ENCODE data around the gene SLC2A10. TPM values are rescaled to one million over a fixed set of nuclear protein-coding genes. Genes with fewer than 3 reads are reported as not detected.

Gene SLC2A10
- total RNA-seq, 2 experiments from 2014 or later: not detected

- intact Hi-C loops (cut with DNase I, micrococcal nuclease): no loop called here
- H3K4me3 Mint-ChIP-seq: no peak overlapping the region
- POLR2A ChIA-PET: no interaction called here
- no peaks in the 10 kb centered on the region for H3K9me3 Mint-ChIP-seq (ENCODE audit: low read depth)
- H3K27ac Mint-ChIP-seq: peak overlapping the region; percentile 21
- no peak for DNase-seq
- no peaks in the 10 kb centered on the region for H3K27me3 Mint-ChIP-seq
- no peak for ATAC-seq
- peaks cover 48% of the 10 kb centered on the region for H3K4me1 Mint-ChIP-seq
- CTCF ChIA-PET: interaction anchor here (0.6 to 4.5 kb wide), 8 partner anchors 11 to 1716 kb away, joined by 3 to 13 read pairs (median 3); no protein-coding TSS in a partner anchor
- H3K36me3 Mint-ChIP-seq (ENCODE audit: low read depth): peaks cover 26% of the 10 kb centered on the region
These were observed 26.3 kb upstream of the SLC2A10 start for GRCh38 chr20:46683011-46683667.

- CTCF ChIA-PET: interaction anchor here (1.1 to 4.5 kb wide), 2 partner anchors 15 to 35 kb away, joined by 3 to 13 read pairs; no protein-coding TSS in a partner anchor
- no peaks in the 10 kb centered on the region for H3K27me3 Mint-ChIP-seq
- no peaks in the 10 kb centered on the region for H3K9me3 Mint-ChIP-seq (ENCODE audit: low read depth)
- intact Hi-C loops (cut with DNase I, micrococcal nuclease): no loop called here
- peak overlapping the region; percentile 21 for H3K27ac Mint-ChIP-seq
- DNase-seq (no peak), ATAC-seq (no peak)
- H3K4me1 Mint-ChIP-seq: peaks cover 48% of the 10 kb centered on the region
- H3K4me3 Mint-ChIP-seq: no peak overlapping the region
- POLR2A ChIA-PET: no interaction called here
- H3K36me3 Mint-ChIP-seq (ENCODE audit: low read depth): peaks cover 26% of the 10 kb centered on the region
These were observed 25.8 kb upstream of the SLC2A10 start for GRCh38 chr20:46683668-46683938.

GRCh38 chr20:46683939-46684750, 25.3 kb upstream of the SLC2A10 start:
- Mint-ChIP-seq H3K4me3 (no peak overlapping the region), H3K27ac (peak overlapping the region; percentile 7), H3K27me3 (no peaks in the 10 kb centered on the region), H3K36me3 (ENCODE audit: low read depth) (peaks cover 26% of the 10 kb centered on the region), H3K9me3 (ENCODE audit: low read depth) (no peaks in the 10 kb centered on the region), H3K4me1 (peaks cover 48% of the 10 kb centered on the region)
- ATAC-seq (no peak), DNase-seq (peak; percentile 19)
- POLR2A ChIA-PET: no interaction called here
- CTCF ChIA-PET: interaction anchor here (0.8 to 4.5 kb wide), 3 partner anchors 15 to 156 kb away, joined by 3 to 13 read pairs (median 3); no protein-coding TSS in a partner anchor
- intact Hi-C loops (cut with DNase I, micrococcal nuclease): no loop called here

- no peak for DNase-seq
- CTCF ChIA-PET: interaction anchor here (1.0 to 1.6 kb wide), 4 partner anchors 144 to 383 kb away, joined by 4 read pairs; no protein-coding TSS in a partner anchor
- H3K4me1 Mint-ChIP-seq: peaks cover 46% of the 10 kb centered on the region
- intact Hi-C loops (cut with DNase I, micrococcal nuclease): loop anchor here (1.0 to 5.0 kb wide), 14 partner anchors 126 to 1801 kb away; partner anchors contain the start of genes ELMO2 (in 2 of the 2), CDH22 (in 1 of the 2), NCOA5 (in 1 of the 2) and YWHAB (in 1 of the 2)
- H3K4me3 Mint-ChIP-seq: peak overlapping the region; percentile 91
- no peaks in the 10 kb centered on the region for H3K9me3 Mint-ChIP-seq (ENCODE audit: low read depth)
- peak overlapping the region; percentile 95 for H3K27ac Mint-ChIP-seq
- POLR2A ChIA-PET: interaction anchor here (0.6 to 1.2 kb wide), 2 partner anchors 19 to 130 kb away, joined by 3 read pairs; no protein-coding TSS in a partner anchor
- no peak for ATAC-seq
- peaks cover 26% of the 10 kb centered on the region for H3K36me3 Mint-ChIP-seq (ENCODE audit: low read depth)
- H3K27me3 Mint-ChIP-seq: no peaks in the 10 kb centered on the region
These were observed 21.0 kb upstream of the SLC2A10 start for GRCh38 chr20:46688151-46689081.

GRCh38 chr20:46689082-46689753, 20.2 kb upstream of the SLC2A10 start, which contains the start of gene TP53RK:
Gene TP53RK (minus strand): TSS chr20:46689444. CDS start chr20:46689414, 30 bp downstream.
- no peaks in the 10 kb centered on the region for H3K9me3 Mint-ChIP-seq (ENCODE audit: low read depth)
- DNase-seq (peak; percentile 98), ATAC-seq (peak; percentile 98)
- H3K4me1 Mint-ChIP-seq: peaks cover 39% of the 10 kb centered on the region
- CTCF ChIA-PET: interaction anchor here (0.8 to 1.9 kb wide), 5 partner anchors 8 to 384 kb away, joined by 3 to 10 read pairs (median 4); no protein-coding TSS in a partner anchor
- H3K27ac Mint-ChIP-seq: peak within 1 kb of the TSS; percentile 95
- peaks cover 23% of the 10 kb centered on the region for H3K36me3 Mint-ChIP-seq (ENCODE audit: low read depth)
- H3K27me3 Mint-ChIP-seq: no peaks in the 10 kb centered on the region
- POLR2A ChIA-PET: interaction anchor here (0.9 to 1.2 kb wide), 2 partner anchors 18 to 176 kb away, joined by 3 read pairs; partner anchors contain the start of gene ZNF334
- intact Hi-C loops (cut with DNase I, micrococcal nuclease): loop anchor here (1.0 to 5.0 kb wide), 14 partner anchors 127 to 1802 kb away; partner anchors contain the start of genes ELMO2 (in 2 of the 2), CDH22 (in 1 of the 2), NCOA5 (in 1 of the 2) and YWHAB (in 1 of the 2)
- H3K4me3 Mint-ChIP-seq: peak within 1 kb of the TSS; percentile 91

- Mint-ChIP-seq H3K36me3 (ENCODE audit: low read depth) (peaks cover 21% of the 10 kb centered on the region), H3K4me3 (peak overlapping the region; percentile 91), H3K9me3 (ENCODE audit: low read depth) (no peaks in the 10 kb centered on the region), H3K4me1 (peaks cover 42% of the 10 kb centered on the region), H3K27ac (peak overlapping the region; percentile 91), H3K27me3 (no peaks in the 10 kb centered on the region)
- ChIA-PET POLR2A (interaction anchor here (0.9 to 1.2 kb wide), 2 partner anchors 17 to 176 kb away, joined by 3 read pairs; partner anchors contain the start of gene ZNF334), CTCF (interaction anchor here (0.8 to 1.9 kb wide), 4 partner anchors 9 to 384 kb away, joined by 3 to 10 read pairs (median 4); no protein-coding TSS in a partner anchor)
- intact Hi-C loops (cut with DNase I, micrococcal nuclease): loop anchor here (1.0 to 5.0 kb wide), 14 partner anchors 127 to 1802 kb away; partner anchors contain the start of genes ELMO2 (in 2 of the 2), CDH22 (in 1 of the 2), NCOA5 (in 1 of the 2) and YWHAB (in 1 of the 2)
- DNase-seq (no peak), ATAC-seq (no peak)
These were observed 19.7 kb upstream of the SLC2A10 start for GRCh38 chr20:46689754-46690085.

GRCh38 chr20:46690219-46691106, 19.0 kb upstream of the SLC2A10 start:
- ATAC-seq: no peak
- Mint-ChIP-seq H3K9me3 (ENCODE audit: low read depth) (no peaks in the 10 kb centered on the region), H3K36me3 (ENCODE audit: low read depth) (peaks cover 17% of the 10 kb centered on the region), H3K4me3 (peak overlapping the region; percentile 91), H3K27ac (peak overlapping the region; percentile 91), H3K4me1 (peaks cover 39% of the 10 kb centered on the region), H3K27me3 (no peaks in the 10 kb centered on the region)
- no peak for DNase-seq
- ChIA-PET POLR2A (interaction anchor here (0.9 kb wide), 1 partner anchor 177 kb away, joined by 3 read pairs; the partner anchor contains the start of gene ZNF334), CTCF (interaction anchor here (1.6 to 1.9 kb wide), 2 partner anchors 9 to 385 kb away, joined by 4 to 10 read pairs; no protein-coding TSS in a partner anchor)
- intact Hi-C loops (cut with DNase I, micrococcal nuclease): no loop called here

- no peak overlapping the region for H3K27ac Mint-ChIP-seq
- CTCF ChIA-PET: no interaction called here
- no peak for ATAC-seq
- H3K9me3 Mint-ChIP-seq (ENCODE audit: low read depth): no peaks in the 10 kb centered on the region
- intact Hi-C loops (cut with DNase I, micrococcal nuclease): no loop called here
- peaks cover 36% of the 10 kb centered on the region for H3K4me1 Mint-ChIP-seq
- POLR2A ChIA-PET: no interaction called here
- H3K27me3 Mint-ChIP-seq: no peaks in the 10 kb centered on the region
- DNase-seq: no peak
- peaks cover 12% of the 10 kb centered on the region for H3K36me3 Mint-ChIP-seq (ENCODE audit: low read depth)
- no peak overlapping the region for H3K4me3 Mint-ChIP-seq
These were observed 18.3 kb upstream of the SLC2A10 start for GRCh38 chr20:46691196-46691595.

GRCh38 chr20:46694484-46694883, 15.0 kb upstream of the SLC2A10 start:
- DNase-seq (no peak), ATAC-seq (peak; percentile 25)
- ChIA-PET POLR2A (no interaction called here), CTCF (interaction anchor here (0.8 to 1.9 kb wide), 5 partner anchors 9 to 255 kb away, joined by 3 to 5 read pairs (median 3); no protein-coding TSS in a partner anchor)
- Mint-ChIP-seq H3K9me3 (ENCODE audit: low read depth) (peaks cover 2% of the 10 kb centered on the region), H3K27me3 (peaks cover 6% of the 10 kb centered on the region), H3K4me3 (no peak overlapping the region), H3K4me1 (peaks cover 17% of the 10 kb centered on the region), H3K36me3 (ENCODE audit: low read depth) (no peaks in the 10 kb centered on the region), H3K27ac (no peak overlapping the region)
- intact Hi-C loops (cut with DNase I, micrococcal nuclease): no loop called here

Measured in activated CD4-positive, alpha-beta T cell treated with anti-CD3 and anti-CD28 coated beads for 36 hours (primary cell).